Neural cell (in vitro differentiated cells): ENCODE data around the gene CD2AP. TPM values are rescaled to one million over a fixed set of nuclear protein-coding genes. Genes with fewer than 3 reads are reported as not detected.

Experiments
- H2AFZ ChIP-seq: fragments of 200-600, 300-800 bp; sonication (generic), shearing (Covaris generic); 2 replicates; pipeline ENCODE4 v1.6.0; 2014; ENCODE audit warnings: low read depth, mild to moderate bottlenecking, antibody characterized with exemption, low read length, moderate library complexity
- H3F3A ChIP-seq: fragments of 200-600 bp; shearing (Covaris generic); 2 replicates; pipeline ENCODE4 v1.6.1; 2016; ENCODE audit warnings: mild to moderate bottlenecking, moderate library complexity, mixed read lengths, antibody characterized with exemption, low read length; ENCODE audit not compliant: insufficient read depth, poor library complexity, severe bottlenecking
- H3K27ac ChIP-seq: fragments of 200-600, 300-800 bp; sonication (generic), shearing (Covaris generic); 2 replicates; pipeline ENCODE4 v1.5.1; 2014; ENCODE audit warnings: mild to moderate bottlenecking, low read length, moderate library complexity
- H3K27me3 ChIP-seq: fragments of 300-800, 200-600 bp; sonication (generic), shearing (Covaris generic); 2 replicates; pipeline ENCODE4 v1.6.0; 2014; ENCODE audit warnings: mild to moderate bottlenecking, low read depth, low read length, moderate library complexity; ENCODE audit not compliant: insufficient read depth
- H3K36me3 ChIP-seq: fragments of 300-800, 200-600 bp; sonication (generic), shearing (Covaris generic); 2 replicates; pipeline ENCODE4 v1.5.1; 2014; ENCODE audit warnings: mild to moderate bottlenecking, antibody characterized with exemption, low read length, moderate library complexity; ENCODE audit not compliant: insufficient read depth
- H3K4me2 ChIP-seq: fragments of 300-800, 200-600 bp; sonication (generic), shearing (Covaris generic); 2 replicates; pipeline ENCODE4 v1.6.0; 2014; ENCODE audit warnings: mild to moderate bottlenecking, low read length
- H3K4me3 ChIP-seq: fragments of 300-800, 200-600 bp; sonication (generic), shearing (Covaris generic); 2 replicates; pipeline ENCODE4 v1.5.1; 2014; ENCODE audit warnings: mild to moderate bottlenecking, low read length, moderate library complexity
- H3K79me2 ChIP-seq: fragments of 200-600 bp; shearing (Covaris generic); replicated peaks from 2 replicates; pipeline ENCODE4 v1.6.0; 2014; ENCODE audit warnings: mild to moderate bottlenecking, low read length, moderate library complexity; ENCODE audit not compliant: insufficient read depth
- H3K9ac ChIP-seq: fragments of 300-800, 200-600 bp; sonication (generic), shearing (Covaris generic); 2 replicates; pipeline ENCODE4 v1.6.1; 2016; ENCODE audit warnings: mild to moderate bottlenecking, low read length, mixed read lengths
- H3K9me2 ChIP-seq: fragments of 200-600 bp; shearing (Covaris generic); 2 replicates; pipeline ENCODE4 v1.6.1; 2016; ENCODE audit warnings: mild to moderate bottlenecking, low read length, mixed read lengths; ENCODE audit not compliant: insufficient read depth
- H3K9me3 ChIP-seq: fragments of 200-600, 300-800 bp; sonication (generic), shearing (Covaris generic); 2 replicates; pipeline ENCODE4 v1.6.1; 2016; ENCODE audit warnings: mild to moderate bottlenecking, mixed run types, low read length, moderate library complexity, mixed read lengths
- H4K20me1 ChIP-seq: fragments of 200-600 bp; shearing (Covaris generic); 2 replicates; pipeline ENCODE4 v1.6.1; 2016; ENCODE audit warnings: mild to moderate bottlenecking, mixed run types; ENCODE audit not compliant: insufficient read depth
- EP300 ChIP-seq: fragments of 450-650 bp; conservative IDR thresholded peaks from 2 replicates; pipeline ENCODE4 v1.6.1; 2014; ENCODE audit warnings: antibody characterized with exemption, mild to moderate bottlenecking, moderate library complexity; ENCODE audit not compliant: poor library complexity, severe bottlenecking
- EZH2 ChIP-seq: fragments of 200-600, 300-800 bp; shearing (Covaris generic), sonication (generic); IDR thresholded peaks from 2 replicates; pipeline ENCODE4 v1.6.1; 2014; ENCODE audit warnings: antibody characterized with exemption, low read length, borderline replicate concordance, mild to moderate bottlenecking; ENCODE audit not compliant: insufficient read depth, poor library complexity, severe bottlenecking
- MXI1 ChIP-seq: fragments of 450-650 bp; conservative IDR thresholded peaks from 2 replicates; pipeline ENCODE4 v1.6.1; 2014; ENCODE audit warnings: antibody characterized with exemption, mild to moderate bottlenecking; ENCODE audit not compliant: poor library complexity, severe bottlenecking
- POLR2AphosphoS5 ChIP-seq: IDR thresholded peaks from 2 replicates; pipeline ENCODE4 v1.6.1; 2012
- RAD21 ChIP-seq: fragments of 450-650 bp; conservative IDR thresholded peaks from 2 replicates; pipeline ENCODE4 v1.6.1; 2014; ENCODE audit warnings: antibody characterized with exemption, mild to moderate bottlenecking, moderate library complexity
- SMC3 ChIP-seq: fragments of 450-650 bp; conservative IDR thresholded peaks from 2 replicates; pipeline ENCODE4 v1.6.1; 2014; ENCODE audit warnings: antibody characterized with exemption, mild to moderate bottlenecking, moderate library complexity; ENCODE audit not compliant: poor library complexity
- TAF1 ChIP-seq: IDR thresholded peaks from 2 replicates; pipeline ENCODE4 v1.6.1; 2012; ENCODE audit warnings: low read depth
- polyA plus RNA-seq: library from polyadenylated mRNA; depleted of rRNA; stranded (reverse); fragments of >200 nt; gene quantifications from 2 replicates; pipeline ENCODE4 v1.2.3, GENCODE V29; 2014
- TF ChIP-seq, protein P1 (sequence below): IDR thresholded peaks from 2 replicates; pipeline ENCODE4 v1.6.1; 2012; ENCODE audit warnings: borderline replicate concordance
- TF ChIP-seq, protein P2 (sequence below): fragments of 450-650 bp; IDR thresholded peaks from 2 replicates; pipeline ENCODE4 v1.5.1; 2014; ENCODE audit warnings: antibody characterized with exemption, mild to moderate bottlenecking, moderate library complexity; ENCODE audit not compliant: poor library complexity, severe bottlenecking

CD2AP gene
- polyA plus RNA-seq, 1 donor from 2014 or later = 16.8 TPM

DNA sequence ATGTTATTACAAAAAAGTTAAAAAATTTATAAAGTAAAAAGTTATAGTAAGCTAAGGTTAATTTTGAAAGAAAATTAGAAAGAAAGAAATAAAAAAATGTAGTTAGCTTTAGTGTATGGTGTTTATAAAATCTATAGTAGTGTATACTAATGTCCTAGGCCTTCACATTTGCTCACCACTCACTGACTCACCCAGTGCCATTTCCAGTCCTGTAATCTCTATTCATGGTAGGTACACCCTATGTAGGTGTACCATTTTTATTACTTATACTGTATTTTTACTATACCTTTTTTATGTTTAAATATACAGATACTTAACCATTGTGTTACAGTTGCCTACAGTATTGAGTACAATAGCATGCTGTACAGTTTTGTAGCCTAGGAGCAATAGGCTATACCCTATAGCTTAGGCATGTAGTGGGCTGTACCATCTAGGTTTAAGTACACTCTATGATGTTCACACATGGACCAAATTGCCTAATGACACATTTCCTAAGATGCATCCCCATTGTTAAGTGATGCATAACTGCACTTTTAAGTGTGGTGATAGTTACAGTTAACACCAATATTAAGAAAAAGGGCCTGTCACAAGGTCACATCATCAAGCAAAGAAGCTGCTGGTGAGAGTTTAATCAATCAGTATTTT is 8.0 kb downstream of the CD2AP start:
- H4K20me1 ChIP-seq = no peaks in the 10 kb centered on the region

DNA sequence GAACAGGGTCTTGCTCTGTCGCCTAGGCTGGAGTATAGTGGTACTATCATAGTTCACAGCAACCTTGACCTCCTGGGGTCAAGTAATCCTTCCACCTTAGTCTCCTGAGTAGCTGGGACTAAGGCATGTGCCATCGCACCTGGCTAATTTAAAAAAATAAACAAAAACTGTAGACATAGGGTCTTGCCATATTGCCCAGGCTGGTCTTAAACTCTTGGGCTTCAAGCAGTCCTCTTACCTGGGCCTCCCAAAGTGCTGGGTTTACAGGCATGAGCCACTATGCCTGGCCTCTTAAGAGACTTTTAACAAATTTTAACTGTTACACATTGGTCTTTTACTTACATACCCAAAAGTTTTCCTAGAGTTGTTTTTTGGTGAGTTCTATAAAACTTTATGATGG is 12.4 kb downstream of the CD2AP start:
- Histone ChIP-seq H3K79me2 (peaks cover 69% of the 10 kb centered on the region), H3K27me3 (no peaks in the 10 kb centered on the region), H4K20me1 (no peaks in the 10 kb centered on the region), H2AFZ (no peak overlapping the region), H3K4me3 (no peak overlapping the region), H3K9ac (no peak overlapping the region), H3K27ac (no peak overlapping the region), H3K9me3 (no peaks in the 10 kb centered on the region), H3K36me3 (no peaks in the 10 kb centered on the region), H3K9me2 (no peaks in the 10 kb centered on the region), H3F3A (no peaks in the 10 kb centered on the region), H3K4me2 (no peak overlapping the region)
- TF ChIP-seq EZH2 = no peak
- TF ChIP-seq, protein P1, sequence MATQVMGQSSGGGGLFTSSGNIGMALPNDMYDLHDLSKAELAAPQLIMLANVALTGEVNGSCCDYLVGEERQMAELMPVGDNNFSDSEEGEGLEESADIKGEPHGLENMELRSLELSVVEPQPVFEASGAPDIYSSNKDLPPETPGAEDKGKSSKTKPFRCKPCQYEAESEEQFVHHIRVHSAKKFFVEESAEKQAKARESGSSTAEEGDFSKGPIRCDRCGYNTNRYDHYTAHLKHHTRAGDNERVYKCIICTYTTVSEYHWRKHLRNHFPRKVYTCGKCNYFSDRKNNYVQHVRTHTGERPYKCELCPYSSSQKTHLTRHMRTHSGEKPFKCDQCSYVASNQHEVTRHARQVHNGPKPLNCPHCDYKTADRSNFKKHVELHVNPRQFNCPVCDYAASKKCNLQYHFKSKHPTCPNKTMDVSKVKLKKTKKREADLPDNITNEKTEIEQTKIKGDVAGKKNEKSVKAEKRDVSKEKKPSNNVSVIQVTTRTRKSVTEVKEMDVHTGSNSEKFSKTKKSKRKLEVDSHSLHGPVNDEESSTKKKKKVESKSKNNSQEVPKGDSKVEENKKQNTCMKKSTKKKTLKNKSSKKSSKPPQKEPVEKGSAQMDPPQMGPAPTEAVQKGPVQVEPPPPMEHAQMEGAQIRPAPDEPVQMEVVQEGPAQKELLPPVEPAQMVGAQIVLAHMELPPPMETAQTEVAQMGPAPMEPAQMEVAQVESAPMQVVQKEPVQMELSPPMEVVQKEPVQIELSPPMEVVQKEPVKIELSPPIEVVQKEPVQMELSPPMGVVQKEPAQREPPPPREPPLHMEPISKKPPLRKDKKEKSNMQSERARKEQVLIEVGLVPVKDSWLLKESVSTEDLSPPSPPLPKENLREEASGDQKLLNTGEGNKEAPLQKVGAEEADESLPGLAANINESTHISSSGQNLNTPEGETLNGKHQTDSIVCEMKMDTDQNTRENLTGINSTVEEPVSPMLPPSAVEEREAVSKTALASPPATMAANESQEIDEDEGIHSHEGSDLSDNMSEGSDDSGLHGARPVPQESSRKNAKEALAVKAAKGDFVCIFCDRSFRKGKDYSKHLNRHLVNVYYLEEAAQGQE = no peak
- TF ChIP-seq EP300 = no peak
- TF ChIP-seq, protein P2, sequence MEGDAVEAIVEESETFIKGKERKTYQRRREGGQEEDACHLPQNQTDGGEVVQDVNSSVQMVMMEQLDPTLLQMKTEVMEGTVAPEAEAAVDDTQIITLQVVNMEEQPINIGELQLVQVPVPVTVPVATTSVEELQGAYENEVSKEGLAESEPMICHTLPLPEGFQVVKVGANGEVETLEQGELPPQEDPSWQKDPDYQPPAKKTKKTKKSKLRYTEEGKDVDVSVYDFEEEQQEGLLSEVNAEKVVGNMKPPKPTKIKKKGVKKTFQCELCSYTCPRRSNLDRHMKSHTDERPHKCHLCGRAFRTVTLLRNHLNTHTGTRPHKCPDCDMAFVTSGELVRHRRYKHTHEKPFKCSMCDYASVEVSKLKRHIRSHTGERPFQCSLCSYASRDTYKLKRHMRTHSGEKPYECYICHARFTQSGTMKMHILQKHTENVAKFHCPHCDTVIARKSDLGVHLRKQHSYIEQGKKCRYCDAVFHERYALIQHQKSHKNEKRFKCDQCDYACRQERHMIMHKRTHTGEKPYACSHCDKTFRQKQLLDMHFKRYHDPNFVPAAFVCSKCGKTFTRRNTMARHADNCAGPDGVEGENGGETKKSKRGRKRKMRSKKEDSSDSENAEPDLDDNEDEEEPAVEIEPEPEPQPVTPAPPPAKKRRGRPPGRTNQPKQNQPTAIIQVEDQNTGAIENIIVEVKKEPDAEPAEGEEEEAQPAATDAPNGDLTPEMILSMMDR = no peak
- no peak for TF ChIP-seq RAD21
- no peak for TF ChIP-seq MXI1
- TF ChIP-seq SMC3 = no peak
- TF ChIP-seq POLR2AphosphoS5 = no peak
- no peak for TF ChIP-seq TAF1

More for the DNA sequence above, 8.0 kb downstream of the CD2AP start:
- no peaks in the 10 kb centered on the region for H3K9me2 ChIP-seq
- no peak overlapping the region for H3K9ac ChIP-seq
- H3F3A ChIP-seq = no peaks in the 10 kb centered on the region
- H3K79me2 ChIP-seq = peaks cover 71% of the 10 kb centered on the region
- no peak overlapping the region for H3K4me2 ChIP-seq
- H3K27me3 ChIP-seq = no peaks in the 10 kb centered on the region
- no peaks in the 10 kb centered on the region for H3K9me3 ChIP-seq
- no peak overlapping the region for H2AFZ ChIP-seq
- TF ChIP-seq TAF1 (no peak), EZH2 (no peak), SMC3 (no peak), EP300 (no peak), MXI1 (no peak), POLR2AphosphoS5 (no peak), RAD21 (no peak)
- TF ChIP-seq, protein P1 = no peak
- TF ChIP-seq, protein P2 = no peak
- H3K36me3 ChIP-seq = no peaks in the 10 kb centered on the region
- no peak overlapping the region for H3K27ac ChIP-seq
- no peak overlapping the region for H3K4me3 ChIP-seq
